ENCODE results near the gene MSANTD1.

MSANTD1 gene

GRCh38 chr4:3266076-3266475 lies 17.1 kb downstream of the MSANTD1 start:
- DNase-seq: no peak

- no peak for DNase-seq
These were observed 18.8 kb downstream of the MSANTD1 start for GRCh38 chr4:3267576-3268394.

- no peak for DNase-seq
These were observed 19.6 kb downstream of the MSANTD1 start for GRCh38 chr4:3268395-3269104.

- DNase-seq: peak; percentile 53
These were observed 20.4 kb downstream of the MSANTD1 start for GRCh38 chr4:3269105-3269927.

- DNase-seq: peak; percentile 66
These were observed 21.1 kb downstream of the MSANTD1 start for GRCh38 chr4:3269991-3270611.

GRCh38 chr4:3271131-3271530 lies 22.2 kb downstream of the MSANTD1 start:
- DNase-seq: no peak

- DNase-seq: peak; percentile 25
These were observed 28.0 kb downstream of the MSANTD1 start for GRCh38 chr4:3276986-3277385.

- no peak for DNase-seq
These were observed 31.5 kb downstream of the MSANTD1 start for GRCh38 chr4:3280466-3280865.

GRCh38 chr4:3283483-3283882 lies 34.5 kb downstream of the MSANTD1 start:
- DNase-seq: no peak

GRCh38 chr4:3283916-3284315 lies 35.0 kb downstream of the MSANTD1 start:
- no peak for DNase-seq

GRCh38 chr4:3284734-3285557 lies 36.0 kb downstream of the MSANTD1 start:
- DNase-seq: no peak

- peak; percentile 70 for DNase-seq
These were observed 36.8 kb downstream of the MSANTD1 start for GRCh38 chr4:3285558-3286334.

GRCh38 chr4:3286335-3287175 lies 37.6 kb downstream of the MSANTD1 start:
- no peak for DNase-seq

GRCh38 chr4:3287271-3287971 lies 38.5 kb downstream of the MSANTD1 start:
- peak; percentile 21 for DNase-seq

- no peak for DNase-seq
These were observed 39.1 kb downstream of the MSANTD1 start for GRCh38 chr4:3287972-3288570.

- DNase-seq: no peak
These were observed 39.7 kb downstream of the MSANTD1 start for GRCh38 chr4:3288571-3289094.

GRCh38 chr4:3290476-3290875 lies 41.5 kb downstream of the MSANTD1 start:
- DNase-seq: no peak

- DNase-seq: no peak
These were observed 41.9 kb downstream of the MSANTD1 start for GRCh38 chr4:3290889-3291321.

Measured in femur (tissue), 1 donor.